ENCODE results near the gene RAP1GAP.

The RAP1GAP gene

DNA sequence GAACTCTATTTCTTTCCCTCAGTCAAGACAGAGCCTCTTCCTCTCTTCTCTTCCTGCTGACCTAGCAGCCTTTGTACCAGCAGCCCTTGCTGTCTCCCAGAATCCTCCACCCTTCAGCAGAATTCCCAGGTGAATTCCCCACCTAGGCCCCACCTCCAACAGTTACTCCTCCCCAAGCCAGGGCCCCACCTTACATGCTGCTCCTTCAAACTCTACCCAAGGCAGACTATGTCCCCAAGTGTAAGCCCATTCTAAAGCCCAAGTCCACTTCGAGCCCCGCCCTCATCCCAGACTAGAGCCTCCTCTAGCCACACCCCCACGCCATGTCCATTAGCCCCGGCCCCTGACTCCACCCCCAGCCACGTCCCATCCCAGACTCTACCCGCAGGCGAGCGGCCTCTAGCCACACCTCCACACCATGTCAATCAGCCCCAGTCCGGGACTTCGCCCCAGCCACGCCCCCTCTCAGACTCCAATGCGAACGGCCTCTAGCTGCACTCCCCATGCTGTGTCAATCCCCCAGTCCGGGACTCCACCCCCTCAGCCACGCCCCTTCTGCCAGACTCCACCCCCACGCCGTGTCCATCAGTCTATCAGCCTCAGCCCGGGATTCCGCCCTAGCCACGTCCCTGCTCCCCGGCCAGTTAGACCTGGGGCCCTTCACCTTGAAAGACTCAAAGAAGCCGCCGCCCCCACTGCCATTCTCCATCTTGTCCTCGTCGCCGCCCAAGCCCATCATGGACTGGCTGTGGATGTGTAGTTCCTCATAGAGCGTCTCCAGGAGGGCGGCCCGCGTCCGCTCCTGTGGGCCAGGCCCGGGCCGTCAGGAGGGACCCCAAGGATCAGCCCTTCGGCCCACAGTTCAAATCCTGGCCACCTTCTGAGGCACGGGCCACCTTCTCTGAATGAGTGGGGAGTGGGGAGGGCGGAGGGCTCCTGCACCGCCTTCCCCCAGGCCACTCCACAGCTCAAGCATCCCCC, 61.3 kb downstream of the RAP1GAP start:
- peak; percentile 74 for DNase-seq

DNA sequence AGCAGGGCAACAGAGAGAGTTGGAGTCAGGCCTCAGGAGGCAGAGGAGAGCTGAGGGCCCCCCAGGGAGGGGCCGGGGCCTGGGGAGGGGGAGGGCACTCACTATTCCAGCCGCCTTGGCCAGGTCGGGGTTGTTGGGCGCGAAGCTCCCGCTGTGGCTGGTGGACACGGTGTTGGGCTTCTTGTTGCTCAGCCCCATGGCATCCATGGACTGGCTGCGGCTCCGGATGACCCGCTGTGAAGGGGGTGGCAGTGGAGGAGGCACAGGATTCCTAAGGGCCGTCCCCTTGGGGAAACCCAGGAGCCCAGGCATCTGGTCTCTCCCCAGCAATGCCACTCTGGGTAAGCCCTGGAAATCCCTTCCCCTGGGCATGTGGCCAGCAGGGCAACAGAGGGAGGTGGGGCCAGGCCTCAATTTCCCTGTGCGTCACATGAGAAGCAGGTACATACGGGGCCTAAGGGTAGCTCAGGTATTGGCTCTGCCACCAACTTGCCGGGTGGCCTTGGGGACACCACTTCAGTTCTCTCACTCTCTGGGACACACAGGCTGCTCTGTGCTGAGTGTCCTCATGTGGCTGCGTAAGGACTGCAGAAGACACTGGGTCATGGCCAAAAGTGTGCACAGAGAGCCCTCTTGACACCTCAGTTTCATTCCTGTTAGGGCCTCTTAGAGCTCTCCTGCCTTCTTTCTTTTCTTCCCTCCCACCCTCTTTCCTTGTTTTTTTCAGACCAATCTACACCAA, 63.0 kb downstream of the RAP1GAP start:
- no peak for DNase-seq

DNA sequence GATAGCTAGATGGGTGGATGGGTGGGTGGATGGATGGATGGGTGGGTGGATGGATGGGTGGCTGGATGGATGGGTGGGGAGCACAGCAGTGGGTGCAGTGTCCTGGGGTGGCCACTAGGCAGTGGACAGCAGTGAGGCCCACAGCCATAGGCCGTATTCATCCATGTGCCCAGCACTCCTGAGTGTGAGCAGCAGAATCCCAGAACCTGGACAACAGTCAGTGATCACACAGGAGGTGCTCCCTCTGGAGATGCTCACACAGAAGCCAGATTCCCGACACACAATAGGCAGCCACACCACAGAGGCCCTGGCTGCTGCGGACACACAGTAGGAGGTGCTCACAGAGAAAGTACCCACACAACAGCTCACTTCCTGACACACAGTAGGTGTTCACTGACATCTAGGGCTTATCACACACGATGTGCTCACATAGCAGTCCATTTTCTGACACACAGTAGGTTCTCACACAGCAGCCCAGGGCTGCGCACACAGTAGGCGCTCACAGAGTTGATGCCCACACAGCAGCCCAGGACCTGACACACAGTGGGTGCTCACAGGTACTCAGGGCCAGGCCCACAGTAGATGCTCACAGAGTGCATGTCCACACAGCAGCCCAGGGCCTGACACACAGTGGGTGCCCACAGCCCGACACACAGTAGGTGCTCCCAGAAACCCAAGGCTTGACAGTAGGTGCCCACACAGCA, 64.0 kb downstream of the RAP1GAP start:
- no peak for DNase-seq

DNA sequence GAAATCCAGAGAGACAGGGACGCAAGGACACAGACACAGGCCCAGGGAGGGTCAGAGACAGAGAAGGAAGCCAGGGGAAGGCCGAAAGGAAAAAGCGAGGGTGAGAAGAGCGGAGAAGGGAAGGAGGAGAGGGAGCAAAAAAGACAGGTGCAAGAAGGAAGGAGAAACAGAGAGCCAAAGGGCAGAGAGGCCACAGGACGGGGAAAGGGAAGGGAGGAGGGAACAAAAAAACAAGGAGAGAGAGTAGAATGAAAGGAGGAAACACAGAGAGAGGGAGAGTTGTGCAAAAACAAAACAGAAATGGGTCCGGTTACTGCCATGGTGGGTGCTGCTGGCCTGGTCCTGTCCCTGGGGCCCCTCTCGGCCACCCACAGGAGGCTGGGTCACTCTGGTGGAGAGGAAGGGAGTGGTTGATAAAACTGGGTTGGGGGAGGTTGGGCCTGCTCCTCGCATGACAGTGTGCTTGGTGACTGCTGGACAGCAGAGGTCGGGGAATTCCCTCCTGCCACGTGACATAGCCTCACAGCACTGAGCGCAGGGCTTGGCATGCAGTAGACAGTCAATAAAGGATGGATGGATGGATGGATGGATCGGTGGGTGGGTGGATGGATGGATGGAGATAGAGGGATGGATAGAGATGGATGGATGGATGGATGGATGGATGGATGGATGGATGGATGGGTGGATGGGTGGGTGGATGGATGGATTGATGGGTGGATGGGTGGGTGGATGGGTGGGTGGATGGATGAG, 64.8 kb downstream of the RAP1GAP start:
- no peak for DNase-seq

DNA sequence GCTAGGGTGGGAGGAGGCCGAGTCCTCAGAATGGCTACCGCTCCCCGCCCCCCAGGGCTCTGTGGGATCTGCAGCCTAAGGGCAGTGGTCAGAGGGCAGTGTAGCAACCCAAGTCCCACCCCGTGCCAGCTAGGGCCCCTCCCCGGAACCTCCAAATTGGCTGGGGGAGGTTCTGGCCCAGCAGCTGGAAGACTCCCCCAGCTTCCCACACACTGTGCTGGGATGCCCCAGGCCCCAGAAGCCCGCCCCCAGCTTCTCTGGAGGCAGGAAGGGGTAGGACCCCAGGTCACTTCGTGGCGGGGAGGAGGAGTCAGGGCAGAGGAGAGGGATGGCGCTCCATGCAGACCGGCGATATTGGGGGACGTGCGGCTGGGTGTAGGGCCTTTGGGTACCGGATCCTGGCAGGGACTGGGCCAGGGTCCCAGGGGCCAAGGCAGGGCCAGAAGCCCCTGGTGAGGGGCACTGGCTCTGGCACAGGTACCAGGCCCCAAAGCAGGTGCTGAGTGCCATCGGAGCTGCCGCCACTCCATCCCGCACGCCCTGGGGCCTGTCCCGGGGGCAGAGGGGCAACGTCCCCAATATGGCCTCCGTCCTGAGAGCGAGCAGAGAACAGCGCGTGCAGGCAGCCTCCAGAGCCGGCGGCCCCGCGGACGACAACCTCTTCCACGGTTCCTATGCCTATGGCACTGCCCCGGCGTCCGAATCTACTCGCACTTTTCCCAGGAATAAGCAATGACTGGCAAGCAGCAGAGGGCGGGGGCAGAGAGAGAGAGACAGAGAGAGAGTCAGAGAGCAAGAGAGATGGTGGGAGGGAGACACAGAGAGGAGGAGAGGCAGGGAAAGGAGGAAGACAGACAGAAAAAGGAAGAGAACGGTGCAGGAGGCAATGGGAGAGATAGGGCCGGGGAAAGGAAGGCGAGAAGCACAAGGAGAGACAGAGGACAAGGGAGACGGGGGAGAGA, 65.7 kb downstream of the RAP1GAP start:
- no peak for DNase-seq

DNA sequence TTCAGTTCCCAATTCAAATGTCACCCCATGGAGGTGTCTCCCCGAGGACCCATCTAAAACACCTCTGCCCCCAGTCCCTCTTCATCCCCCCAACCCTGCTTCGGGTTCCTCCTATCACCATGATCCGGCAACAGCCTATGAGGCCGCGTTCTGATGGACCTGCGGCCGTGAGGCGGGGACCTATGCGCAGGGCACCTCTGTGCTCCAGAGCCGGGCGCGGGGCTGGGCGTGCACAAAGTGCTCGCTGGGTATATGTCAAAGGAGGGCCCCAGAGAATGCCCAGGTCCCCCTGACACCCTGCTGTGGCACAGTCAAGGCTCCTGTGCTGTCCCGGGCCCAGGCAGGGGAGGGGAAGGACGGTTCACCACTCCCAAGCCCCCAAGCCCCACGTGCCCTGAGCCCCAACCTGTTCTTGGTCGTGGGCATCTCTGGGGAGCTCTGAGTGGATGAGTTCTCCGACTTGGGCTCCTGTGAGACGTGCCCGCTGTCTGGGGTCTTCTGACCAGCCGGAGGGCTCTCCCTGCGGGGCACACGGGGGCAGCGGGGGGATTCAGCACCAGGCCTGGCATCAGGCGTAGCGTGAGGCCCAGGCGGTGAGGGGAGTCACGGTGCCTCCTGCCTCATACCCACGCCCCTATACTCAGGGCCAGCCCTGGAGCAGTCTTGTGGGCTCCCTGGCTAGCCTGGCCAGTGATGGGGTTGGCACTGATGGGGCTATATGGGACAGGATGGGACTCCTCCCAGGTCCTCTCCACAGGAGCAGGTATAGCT, 67.7 kb downstream of the RAP1GAP start:
- no peak for DNase-seq

DNA sequence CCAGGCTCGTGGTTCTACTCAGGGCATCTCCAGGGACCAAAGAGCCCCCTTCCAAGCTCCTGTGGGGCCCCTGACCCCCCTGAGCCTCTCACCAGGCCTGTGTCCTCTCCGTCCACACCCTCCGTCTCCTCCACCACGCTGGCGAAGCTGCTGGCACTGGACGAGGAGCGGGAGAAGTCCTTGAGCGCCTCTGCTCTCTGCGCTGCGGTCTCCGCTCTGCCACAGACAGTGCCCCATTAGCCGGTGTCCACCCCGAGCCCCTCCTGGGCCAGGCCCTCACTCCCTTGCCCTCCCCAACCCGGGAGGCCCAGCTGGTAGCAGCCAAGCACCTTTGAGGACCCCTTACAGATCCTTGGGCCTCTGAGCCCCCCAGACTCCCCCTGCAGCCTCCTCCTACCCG, 69.8 kb downstream of the RAP1GAP start:
- no peak for DNase-seq

DNA sequence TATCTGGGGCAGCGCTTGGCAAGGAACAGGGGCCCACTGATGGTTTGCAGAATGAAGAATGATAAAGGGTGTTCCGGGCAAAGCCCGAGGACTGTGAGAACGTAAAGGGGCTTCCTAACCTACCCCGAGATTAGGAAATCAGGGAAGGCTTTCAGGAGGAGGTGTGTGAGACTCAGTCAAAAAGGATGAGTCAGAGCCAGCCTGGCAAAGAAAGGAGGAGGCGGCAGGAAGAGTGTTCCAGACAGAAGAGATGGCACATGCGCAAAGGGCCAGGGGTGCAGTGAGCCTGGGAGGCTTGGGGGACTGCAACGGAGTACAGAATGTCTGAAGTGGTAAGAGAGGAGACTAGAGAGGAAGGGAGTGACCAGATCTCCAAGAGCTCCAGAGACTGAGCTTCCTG, 70.3 kb downstream of the RAP1GAP start:
- DNase-seq, result no peak

DNA sequence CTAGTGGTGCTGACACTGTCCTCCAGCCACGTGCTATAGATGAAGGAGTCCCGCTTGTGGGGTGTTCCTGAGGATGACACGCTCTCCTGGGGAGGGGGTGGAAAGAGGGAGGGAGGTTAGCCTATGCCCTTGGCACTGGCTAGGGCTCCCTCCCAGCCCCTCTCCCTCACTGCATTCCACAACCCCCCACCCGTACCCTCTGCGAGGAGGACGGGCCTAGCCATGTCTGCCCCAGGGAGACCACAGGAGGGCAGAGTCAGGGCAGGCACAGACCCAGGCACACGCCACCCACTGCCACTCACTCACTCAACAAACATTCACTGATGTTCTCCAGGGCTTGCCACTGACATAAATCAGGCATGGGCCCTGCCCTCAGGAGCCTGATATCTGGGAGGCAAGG, 70.7 kb downstream of the RAP1GAP start:
- no peak for DNase-seq

DNA sequence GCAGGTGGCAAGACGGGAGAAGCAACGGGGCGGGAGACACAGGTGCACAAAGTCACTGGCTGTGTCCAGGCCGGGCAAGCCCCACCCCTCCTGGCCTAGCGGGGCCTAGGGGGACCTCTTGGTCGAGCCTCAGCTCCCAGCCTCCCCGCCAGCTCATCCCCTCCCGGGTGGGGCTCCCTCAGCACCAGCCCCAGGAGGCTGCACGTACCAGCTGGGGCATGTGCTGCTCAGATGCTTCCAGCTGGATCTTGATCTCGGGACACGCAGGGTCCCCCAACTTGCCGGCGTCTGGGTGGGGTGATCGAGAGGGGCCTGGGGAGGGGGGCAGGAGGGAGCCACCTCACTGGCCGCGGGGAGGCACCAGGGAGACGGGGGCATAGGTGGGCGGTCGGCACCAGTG, 71.4 kb downstream of the RAP1GAP start:
- no peak for DNase-seq

DNA sequence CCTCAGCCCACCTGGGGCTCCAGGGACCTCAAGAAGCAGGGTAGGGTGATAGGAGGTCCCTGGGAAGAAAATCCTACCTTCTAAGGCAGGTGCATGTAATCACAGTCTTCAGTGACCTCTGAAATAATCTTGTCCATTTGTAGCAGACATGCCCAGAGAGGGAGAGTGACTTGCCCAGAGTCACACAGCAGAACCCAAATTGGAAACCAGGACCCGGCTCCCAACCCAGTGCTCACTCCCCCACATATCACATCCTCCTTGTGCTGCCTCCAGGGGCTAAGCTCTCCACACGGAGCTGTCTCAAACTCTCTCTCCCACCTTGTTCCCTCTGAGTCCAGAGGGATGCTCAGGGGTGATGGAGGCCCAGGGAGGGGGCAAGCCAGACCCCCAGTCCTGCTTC, 72.5 kb downstream of the RAP1GAP start:
- no peak for DNase-seq

DNA sequence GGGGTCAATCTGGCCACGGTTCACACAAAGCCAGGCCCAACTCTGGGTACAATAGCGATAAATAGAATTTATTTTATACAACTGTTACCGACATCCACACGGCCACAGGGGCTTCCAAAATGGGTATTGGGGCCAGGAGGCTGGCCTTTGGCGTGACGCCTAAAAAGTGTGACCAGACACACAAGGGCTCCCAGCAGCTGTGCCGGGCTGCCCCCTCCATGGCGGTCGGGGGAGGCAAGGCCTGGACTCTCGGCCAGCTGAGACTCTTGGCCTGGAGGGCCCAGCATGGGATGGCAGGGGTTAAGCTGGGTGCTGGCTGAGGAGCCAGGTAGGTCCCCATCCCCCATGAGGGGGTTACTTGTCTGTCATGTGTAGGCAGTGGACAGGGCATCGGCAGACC, 73.0 kb downstream of the RAP1GAP start:
- no peak for DNase-seq

DNA sequence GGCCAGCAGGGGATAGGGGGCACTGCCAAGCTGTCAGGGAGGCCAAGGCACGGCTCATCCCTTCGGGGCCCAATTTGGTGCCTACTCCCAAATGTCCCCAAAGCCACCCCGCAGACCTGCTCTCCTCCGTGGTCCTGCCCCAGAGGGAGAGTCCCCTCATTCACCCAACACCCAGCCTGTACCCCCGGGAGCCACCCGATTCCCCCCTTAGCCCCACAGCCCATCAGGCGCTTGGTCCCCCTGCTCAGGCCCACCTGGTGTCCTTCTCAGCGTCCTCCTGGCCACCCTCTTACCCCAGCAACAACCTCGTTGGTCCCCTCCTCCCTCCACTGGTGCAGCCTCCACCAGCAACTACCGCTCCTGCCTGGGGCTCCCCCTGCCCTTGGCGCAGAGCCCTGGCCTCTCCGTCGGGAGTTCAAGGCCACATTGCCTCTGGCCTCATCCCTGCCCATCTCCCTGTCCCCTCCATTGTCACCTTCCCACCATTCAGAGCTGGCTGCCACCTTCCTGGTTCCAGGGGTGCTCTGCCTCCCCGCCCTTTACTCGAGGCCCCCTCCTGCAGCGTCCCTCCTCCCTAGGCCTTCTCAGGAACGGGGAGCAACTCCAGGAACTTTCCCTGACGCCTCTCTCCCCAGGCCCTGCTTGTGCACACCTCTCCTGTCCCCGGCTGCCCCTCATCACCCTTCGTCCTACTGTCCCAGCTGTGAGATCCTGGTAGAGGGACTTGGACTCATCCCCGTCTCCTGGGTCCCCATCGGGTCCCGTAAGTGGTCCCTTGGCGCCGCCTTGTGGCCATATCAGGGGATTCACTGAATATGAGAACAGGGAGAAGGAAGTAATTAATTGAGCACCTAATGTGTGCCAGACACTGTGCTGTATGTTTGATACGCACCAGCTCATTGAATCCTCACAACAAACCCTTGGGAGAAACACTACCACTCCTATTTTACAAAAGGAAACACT, 73.9 kb downstream of the RAP1GAP start:
- DNase-seq, result peak; percentile 57

DNA sequence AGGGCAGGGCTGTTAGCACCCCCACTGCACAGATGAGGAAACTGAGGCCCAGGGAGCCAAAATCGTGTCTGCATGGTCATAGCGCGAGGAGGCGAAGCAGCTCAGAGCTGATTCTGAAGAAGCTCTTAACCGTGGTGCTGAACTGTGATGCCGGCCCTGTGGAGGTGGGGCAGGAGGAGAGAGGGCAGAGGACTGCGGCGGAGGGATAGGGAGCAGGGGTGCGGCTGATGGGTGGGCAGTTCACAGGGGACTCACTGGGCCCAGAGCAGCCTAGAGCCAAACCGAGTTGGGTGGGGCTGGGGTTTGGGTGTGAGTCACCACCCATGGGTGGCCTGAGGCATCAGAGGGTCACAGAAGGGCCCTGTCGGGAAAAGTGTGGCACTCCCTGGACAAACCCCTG, 74.7 kb downstream of the RAP1GAP start:
- DNase-seq, result no peak

DNA sequence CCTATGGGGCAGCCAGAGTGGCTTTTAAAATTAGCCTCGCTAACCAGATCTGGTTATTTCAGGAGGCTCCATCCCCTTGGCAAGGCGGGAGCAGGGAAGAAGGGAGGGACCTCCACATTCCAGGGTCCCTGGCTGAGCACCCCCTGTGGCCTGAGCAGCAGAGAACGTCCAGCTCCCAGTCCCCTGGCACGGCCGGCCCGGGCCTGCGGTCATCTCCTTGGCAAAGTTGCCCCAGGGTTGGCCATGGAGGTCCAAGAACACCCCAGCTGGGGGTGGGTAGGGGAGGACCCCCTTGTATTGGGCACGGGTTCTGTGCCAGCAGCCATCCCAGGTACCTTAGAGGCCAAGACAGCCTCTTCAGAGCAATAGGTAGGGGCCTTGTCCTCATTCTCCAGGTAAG, 75.9 kb downstream of the RAP1GAP start:
- no peak for DNase-seq

DNA sequence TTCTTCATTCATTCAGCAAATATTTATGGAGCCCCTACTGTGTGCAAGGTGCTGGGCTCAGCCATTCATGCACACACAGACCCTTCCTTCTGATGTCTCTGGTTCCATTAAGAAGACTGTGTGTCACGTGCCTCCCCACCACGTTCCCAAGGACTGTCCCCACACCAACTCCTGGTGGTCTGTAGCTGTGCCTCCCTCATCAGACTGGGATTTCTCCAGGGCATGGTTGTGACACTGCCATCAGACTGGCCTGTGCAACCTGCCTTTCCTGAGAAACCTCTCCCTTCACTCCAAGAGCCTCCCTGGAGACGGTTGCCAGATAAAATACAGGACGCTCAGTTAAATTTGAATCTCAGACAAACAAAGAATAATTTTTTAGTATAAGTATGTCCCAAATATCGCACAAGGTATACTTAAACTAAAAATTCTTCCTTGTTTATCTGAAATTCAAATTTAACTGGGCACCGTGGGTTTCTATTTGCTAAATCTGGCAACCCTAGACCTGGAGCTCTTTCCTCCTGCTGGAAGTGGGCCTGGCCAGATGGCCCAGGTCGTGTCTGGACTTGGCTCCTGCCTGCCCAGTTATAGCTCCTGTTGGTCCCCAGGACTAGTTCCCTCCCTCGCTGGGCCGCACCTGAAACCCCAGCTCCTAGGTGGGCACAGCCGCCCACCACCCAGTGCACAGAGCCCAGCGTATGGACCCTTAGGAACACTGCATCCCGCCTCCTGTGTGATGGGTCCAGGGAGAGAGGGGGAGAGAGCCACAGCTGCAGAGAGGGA, 76.9 kb downstream of the RAP1GAP start:
- DNase-seq, result no peak

DNA sequence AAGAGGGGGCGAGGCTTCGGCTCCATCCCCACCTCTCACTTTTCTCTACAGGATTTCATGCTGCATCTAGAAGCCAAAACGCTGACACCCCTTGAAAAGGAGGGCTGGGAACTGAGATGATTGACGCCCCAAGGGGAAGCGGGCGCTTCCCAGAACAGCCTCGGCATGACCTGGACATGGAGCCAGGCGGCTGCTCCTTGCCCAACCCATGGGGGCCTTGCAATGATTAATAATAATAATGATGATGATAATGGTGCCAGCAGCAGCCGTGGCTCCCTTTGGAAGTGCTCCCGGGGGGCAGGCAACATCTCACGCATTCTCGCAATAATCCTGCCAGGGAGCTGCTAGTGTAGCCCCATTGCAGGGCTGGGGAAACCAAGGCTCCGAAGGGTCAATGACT, 78.2 kb downstream of the RAP1GAP start:
- no peak for DNase-seq

DNA sequence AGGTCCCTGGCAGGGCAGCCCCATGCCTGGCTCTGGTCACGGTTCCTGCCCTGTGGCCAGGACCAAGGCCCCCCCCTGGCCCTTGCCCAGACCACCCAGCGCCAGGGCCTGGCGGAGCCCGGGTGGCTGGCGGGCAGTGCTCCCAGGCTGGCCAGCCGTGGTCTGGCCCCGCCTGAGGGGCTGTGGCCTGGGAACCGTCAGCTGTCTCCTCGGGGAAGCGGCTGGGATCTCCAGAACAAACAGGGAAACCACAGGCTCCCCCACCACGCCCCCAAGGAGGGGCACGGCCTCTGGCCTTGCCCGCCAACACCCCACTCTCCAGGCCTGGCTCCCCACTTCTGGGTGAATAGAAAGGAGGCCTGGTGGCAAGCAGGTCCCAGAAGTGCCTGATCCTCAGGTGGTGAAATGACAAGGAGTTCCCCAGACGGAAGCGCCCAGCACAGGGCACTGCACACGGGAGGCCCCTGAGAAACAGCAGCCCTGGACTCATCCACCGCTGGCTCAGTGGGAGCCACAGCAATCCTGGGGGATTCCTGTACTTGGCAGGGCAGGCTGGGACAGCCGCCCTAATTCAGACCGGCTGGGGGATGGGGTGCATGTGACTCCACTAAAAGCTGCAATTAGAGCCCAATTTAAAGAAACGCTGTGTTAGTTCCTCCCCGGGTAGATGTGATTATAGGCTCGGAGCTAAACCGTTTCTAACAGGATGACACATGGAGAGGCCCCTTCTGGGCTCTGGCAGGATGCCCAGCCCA, 78.9 kb downstream of the RAP1GAP start:
- DNase-seq, result no peak
